GM18909 (cell line): ENCODE measurements around the gene CREB5.

ENCODE experiments used
- ATAC-seq: cut with Tn5 transposase; IDR thresholded peaks from one replicate; pipeline ENCODE4 v1.9.1; 2021; ENCODE audit warnings: mild to moderate bottlenecking; ENCODE audit not compliant: unreplicated experiment, poor library complexity

The CREB5 gene

GRCh38 chr7:28661826-28662595 is 249.7 kb downstream of the CREB5 start:
- no peak for ATAC-seq

GRCh38 chr7:28666154-28666553 is 253.8 kb downstream of the CREB5 start:
- no peak for ATAC-seq

GRCh38 chr7:28668085-28668484 is 255.8 kb downstream of the CREB5 start:
- ATAC-seq: no peak

- ATAC-seq: no peak
These were observed 257.0 kb downstream of the CREB5 start for GRCh38 chr7:28669330-28669729.

GRCh38 chr7:28671526-28671925 is 259.2 kb downstream of the CREB5 start:
- ATAC-seq: no peak

GRCh38 chr7:28672397-28672797 is 260.1 kb downstream of the CREB5 start:
- ATAC-seq: no peak

- no peak for ATAC-seq
These were observed 262.1 kb downstream of the CREB5 start for GRCh38 chr7:28674359-28674782.

GRCh38 chr7:28675429-28675828 is 263.1 kb downstream of the CREB5 start:
- no peak for ATAC-seq

- no peak for ATAC-seq
These were observed 265.4 kb downstream of the CREB5 start for GRCh38 chr7:28677668-28678067.

- no peak for ATAC-seq
These were observed 266.2 kb downstream of the CREB5 start for GRCh38 chr7:28678431-28678965.

- no peak for ATAC-seq
These were observed 269.5 kb downstream of the CREB5 start for GRCh38 chr7:28681693-28682310.

GRCh38 chr7:28682801-28683200 is 270.5 kb downstream of the CREB5 start:
- ATAC-seq: no peak

GRCh38 chr7:28684650-28685241 is 272.4 kb downstream of the CREB5 start:
- no peak for ATAC-seq

- no peak for ATAC-seq
These were observed 272.9 kb downstream of the CREB5 start for GRCh38 chr7:28685242-28685643.

GRCh38 chr7:28685644-28686417 is 273.5 kb downstream of the CREB5 start:
- ATAC-seq: no peak

GRCh38 chr7:28686418-28686800 is 274.1 kb downstream of the CREB5 start:
- ATAC-seq: no peak

GRCh38 chr7:28687537-28687936 is 275.2 kb downstream of the CREB5 start:
- no peak for ATAC-seq

GRCh38 chr7:28688174-28688573 is 275.9 kb downstream of the CREB5 start:
- no peak for ATAC-seq

- ATAC-seq: no peak
These were observed 276.3 kb downstream of the CREB5 start for GRCh38 chr7:28688651-28689050.
